Amniotic stem cell (primary cell): ENCODE measurements around the gene RLBP1.
"Not testable (repeated sequence)": the region's sequence is repeated elsewhere in the genome, so short reads cannot be mapped to it uniquely, and the experiment has no call there.

Experiments
- DNase-seq: peaks from one replicate; lab custom pipeline; 2025; lab: John Stamatoyannopoulos, UW

Gene RLBP1

DNA sequence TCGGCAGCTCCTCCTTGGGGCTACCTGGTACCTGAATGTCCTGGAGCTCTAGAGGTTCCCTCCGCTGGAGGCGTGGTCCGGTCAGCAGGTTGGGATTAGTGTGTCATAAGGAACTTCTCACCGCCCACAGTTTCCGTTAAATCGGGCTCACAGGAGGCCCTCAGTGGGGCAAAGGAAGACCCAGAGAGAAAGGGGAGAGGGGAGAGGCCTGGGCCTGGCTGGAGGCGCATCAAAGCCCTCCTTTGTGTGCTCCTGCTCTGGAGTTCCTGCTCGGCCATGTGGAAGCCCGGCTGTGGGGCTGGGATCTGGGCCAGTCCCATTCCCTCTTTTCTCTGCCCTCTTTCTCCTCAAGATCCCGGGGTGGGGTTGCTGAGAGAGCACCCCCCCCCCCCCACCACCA is at the start of gene RLBP1:
Gene RLBP1, minus strand, starts transcription at position 37 of the 400 bp plus-strand sequence. CDS start 2,604 bp downstream, outside the sequence.
- DNase-seq, result no peak

- DNase-seq, result not testable (repeated sequence)
Observed at GRCh38 chr15:89250142-89250541, 28.8 kb upstream of the RLBP1 start.

- no peak for DNase-seq
Observed at GRCh38 chr15:89248584-89248983, 27.2 kb upstream of the RLBP1 start.

GRCh38 chr15:89247446-89247845 is 26.1 kb upstream of the RLBP1 start:
- DNase-seq, result no peak

DNA sequence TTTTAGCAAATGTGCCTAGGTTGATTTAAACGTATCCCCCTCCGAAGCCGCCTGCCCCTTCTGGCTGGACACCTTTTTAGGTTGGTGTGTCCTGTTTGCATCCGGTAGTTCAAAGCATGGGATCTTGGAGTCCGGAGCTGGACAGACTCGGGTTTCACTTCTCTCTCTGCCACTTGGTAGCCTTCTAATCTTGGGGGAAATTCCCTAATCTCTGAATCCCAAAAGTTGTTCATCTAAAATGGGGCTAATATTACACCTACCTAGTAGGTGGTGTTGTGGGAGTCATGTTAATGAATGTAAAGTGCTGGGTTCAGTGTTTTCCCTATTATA is 23.2 kb upstream of the RLBP1 start:
- no peak for DNase-seq

GRCh38 chr15:89243691-89244573 is 22.6 kb upstream of the RLBP1 start, which contains the start of gene FANCI:
Gene FANCI, plus strand, starts transcription at chr15:89243979. Its CDS starts 3,669 bp downstream, at chr15:89247648.
- DNase-seq, result peak; percentile 94

DNA sequence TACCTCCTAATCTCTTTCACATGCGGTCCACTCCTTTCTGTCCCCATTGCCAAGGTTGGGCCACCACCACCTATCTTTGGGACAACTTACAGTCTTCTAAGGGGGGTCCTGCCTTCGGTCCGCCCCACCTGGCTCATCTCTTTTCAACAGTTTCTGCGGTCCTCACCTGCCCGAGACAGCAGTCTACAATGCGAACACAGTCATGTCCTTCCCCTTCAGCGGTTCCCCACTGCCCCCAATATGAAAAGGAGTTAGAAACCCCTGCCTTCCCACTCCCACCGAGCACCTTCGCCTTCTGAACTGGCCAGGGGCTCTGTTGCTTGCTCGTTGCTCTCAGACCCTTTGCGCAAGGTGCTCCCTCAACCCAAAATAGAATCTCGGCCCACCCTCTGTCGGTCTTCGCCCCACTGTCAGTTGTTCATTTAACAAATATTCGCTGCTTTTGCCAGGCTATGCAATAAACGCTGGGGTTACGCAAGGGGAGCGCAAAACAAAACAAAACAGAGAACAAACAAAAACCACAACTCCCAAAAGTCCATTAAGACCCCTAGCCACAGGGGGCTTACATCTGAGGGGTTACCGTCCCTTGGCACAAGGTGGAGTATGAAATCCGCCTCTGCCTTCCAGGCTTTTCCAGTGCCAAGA is 21.8 kb upstream of the RLBP1 start:
- no peak for DNase-seq

DNA sequence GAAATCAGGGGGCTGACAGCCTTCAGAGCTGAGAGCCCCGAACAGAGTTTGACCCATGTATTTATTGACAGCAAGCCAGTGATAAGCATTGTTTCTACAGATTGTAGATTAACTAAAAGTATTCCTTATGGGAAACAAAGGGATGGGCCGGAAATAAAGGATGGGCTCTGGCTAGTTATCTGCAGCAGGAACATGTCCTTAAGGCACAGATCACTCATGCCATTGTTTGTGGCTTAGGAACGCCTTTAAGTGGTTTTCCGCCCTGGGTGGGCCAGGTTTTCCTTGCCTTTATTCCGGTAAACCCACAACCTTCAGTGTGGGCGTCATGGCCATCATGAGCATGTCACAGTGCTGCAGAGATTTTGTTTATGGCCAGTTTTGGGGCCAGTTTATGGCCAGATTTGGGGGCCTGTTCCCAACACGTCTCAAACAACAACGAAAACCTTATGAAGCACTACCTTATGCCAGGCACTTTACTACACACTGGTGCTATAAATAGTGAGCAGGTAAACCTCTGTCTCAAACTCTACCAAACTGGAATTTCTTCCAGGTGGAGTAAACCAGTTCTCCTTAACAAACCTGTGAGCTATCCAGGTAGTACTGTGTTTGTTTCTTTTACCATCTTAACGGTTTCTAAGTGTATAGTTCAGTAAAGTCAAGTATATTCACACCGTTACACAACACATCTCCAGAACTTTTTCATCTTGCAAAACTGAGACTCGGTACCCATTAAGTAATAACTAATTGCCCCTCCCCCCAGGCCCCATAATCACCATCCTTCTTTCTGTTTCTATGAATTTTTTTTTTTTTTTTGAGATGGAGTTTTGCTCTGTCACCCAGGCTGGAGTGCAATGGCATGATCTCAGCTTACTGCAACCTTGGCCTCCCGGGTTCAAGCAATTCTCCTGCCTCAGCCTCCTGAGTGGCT is 18.8 kb upstream of the RLBP1 start:
- not testable (repeated sequence) for DNase-seq

GRCh38 chr15:89231832-89232231 is 10.5 kb upstream of the RLBP1 start:
- DNase-seq, result no peak

DNA sequence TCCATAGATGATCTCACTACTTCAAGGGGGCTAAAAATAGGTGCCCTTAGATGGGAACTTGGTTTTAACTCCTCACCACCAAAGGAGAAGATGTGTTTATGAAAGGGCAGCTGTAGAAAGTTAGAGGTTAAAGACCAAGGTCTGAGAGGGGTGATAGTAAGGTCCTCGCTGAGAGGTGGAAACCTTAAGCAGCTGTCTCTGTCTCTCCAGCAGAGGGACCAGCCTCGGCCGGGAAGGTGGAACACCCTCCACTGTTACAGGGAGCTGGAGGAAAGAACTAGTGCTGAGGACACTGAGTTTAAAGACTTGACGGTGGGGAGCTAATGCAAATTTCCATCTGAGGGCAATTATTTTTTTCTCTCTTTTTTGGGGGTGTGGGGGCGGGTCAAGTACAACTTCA is 8.9 kb upstream of the RLBP1 start:
- DNase-seq, result no peak

- no peak for DNase-seq
Observed at GRCh38 chr15:89227425-89227824, 6.0 kb upstream of the RLBP1 start.

GRCh38 chr15:89226359-89227221 is 5.2 kb upstream of the RLBP1 start:
- no peak for DNase-seq

DNA sequence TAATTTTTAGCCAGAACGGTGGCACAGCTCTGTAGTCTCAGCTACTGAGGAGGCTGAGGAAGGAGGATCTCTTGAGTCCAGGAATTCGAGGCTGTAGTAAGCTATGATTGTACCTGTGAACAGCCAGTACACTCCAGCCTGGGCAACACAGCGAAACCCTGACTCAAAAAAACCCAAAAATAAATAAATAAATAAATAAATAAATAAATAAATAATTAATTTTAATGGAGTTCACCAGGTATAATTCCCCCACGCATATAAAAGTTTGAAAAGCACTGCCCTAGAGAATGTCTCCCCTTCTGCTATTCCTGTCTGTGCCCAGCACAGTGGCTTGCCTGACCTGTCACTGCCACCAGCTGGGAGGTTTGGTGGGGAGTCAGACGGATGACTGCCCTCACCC is 4.2 kb upstream of the RLBP1 start:
- no peak for DNase-seq

DNA sequence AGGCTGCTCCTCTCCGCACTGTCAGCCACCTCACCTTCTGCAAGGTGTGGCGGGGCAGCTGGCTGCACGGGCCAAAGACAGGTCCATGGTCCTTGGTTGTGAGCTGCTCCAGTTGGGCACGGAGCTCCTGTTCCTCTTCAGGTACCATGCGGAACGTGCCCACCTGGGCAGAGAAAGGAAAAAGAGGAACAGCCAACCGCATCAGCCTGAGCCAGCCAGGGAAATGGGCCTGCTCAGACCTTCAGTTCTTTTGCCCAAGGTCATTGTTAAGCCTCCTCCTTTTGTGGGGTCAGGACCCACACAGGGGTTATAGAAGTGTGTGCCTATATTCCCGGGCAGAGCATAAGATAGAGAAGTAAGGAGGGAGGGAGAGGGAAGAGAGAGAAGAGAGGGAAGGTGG is 2.8 kb downstream of the RLBP1 start:
- DNase-seq, result no peak

DNA sequence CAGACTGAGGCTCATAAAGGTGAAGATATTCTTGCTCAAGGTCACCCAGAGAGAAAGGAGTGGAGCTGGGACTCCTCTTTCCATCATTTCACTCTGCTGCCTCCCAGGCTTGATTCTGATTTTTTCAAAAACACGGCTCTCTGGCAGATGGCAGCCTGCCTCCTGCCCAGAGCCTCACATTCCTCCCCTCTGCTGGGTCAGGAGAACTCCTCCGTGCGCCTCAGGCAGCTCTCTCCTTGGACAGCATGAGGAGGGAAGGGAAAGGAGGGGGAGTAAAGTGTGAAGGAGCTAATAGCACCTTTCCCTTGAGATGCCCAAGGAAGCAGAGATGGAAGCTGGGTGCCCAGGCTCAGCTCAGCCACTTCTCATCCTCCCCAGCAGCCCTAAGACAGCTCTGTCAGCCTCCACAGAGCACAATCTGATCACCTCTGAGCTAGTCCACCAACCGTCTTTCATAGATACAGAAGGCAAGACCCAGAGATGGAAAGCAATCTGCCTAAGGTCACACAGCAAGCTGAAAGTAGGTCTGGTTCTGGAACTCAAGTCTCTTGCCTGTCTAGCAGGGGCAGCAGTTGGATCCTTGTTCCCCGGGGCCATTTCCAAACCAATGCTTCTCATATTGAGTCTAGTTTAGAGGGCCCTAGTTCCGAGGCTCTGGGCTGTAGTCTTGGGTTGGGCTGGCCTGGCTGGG is 3.5 kb downstream of the RLBP1 start:
- no peak for DNase-seq

- DNase-seq, result no peak
Observed at GRCh38 chr15:89217031-89217430, 4.3 kb downstream of the RLBP1 start.

GRCh38 chr15:89215627-89216026 is 5.8 kb downstream of the RLBP1 start:
- DNase-seq, result no peak

- DNase-seq, result no peak
Observed at GRCh38 chr15:89211678-89212170, 9.7 kb downstream of the RLBP1 start.

DNA sequence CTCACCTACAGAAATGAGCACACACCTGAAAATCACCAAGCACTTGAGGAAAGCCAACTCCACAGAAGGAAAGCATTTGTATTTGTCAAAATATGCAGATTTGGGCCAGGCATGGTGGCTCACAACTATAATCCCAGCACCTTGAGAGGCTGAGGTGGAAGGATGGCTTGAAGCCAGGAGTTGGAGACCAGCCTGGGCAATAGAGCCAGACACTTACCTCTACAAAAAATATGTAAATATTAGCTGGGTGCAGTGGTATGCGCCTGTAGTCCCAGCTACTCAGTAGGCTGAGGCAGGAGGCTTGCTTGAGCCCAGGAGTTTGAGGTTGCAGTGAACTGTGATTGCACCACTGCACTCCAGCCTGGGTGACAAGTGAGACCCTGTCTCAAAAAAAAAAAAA is 12.3 kb downstream of the RLBP1 start:
- no peak for DNase-seq

- DNase-seq, result no peak
Observed at GRCh38 chr15:89208256-89208655, 13.1 kb downstream of the RLBP1 start.

- DNase-seq, result peak; percentile 39
Observed at GRCh38 chr15:89206908-89207331, 14.5 kb downstream of the RLBP1 start.
